Measurements from ENCODE around the gene HPCAL1. TPM values are rescaled to one million over a fixed set of nuclear protein-coding genes. Genes with fewer than 3 reads are reported as not detected.

Gene HPCAL1
- total RNA-seq, 1 experiment from 2014 or later, result 312 TPM

DNA sequence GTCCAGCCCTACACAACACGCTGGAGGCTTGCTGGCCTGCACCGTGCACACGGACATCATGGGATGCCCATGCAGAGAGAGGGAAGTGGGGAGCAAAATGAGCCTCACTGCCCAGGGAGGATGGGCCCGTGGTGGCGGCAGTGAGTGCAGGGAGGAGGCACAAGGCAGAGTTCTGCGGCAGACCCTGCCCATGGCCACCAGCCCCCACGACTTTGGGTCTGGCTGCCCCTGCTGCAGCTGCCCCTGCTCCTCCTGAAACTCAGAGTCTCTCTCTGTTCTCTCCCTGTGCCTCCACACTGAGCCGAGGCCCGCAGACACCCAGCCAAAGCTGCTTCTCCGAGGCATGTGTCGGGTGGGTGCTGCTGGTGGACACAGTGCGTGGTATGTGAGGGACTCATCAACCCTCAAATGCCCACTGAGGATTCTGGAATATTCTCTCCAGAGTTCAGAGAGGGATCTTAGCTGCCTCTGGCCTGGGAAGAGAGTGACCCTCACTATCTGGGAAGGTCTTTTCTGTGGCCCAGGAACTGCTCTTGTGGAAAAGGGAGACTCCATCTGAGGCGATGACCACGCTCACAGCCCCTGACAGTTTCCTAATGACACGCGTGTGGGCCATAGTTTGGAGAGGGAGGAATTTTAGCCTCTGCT, 45.1 kb upstream of the HPCAL1 start:
- intact Hi-C loops (cut with micrococcal nuclease), result no loop called here
- Histone ChIP-seq H3K9me2 (replicated peaks; ENCODE audit: low read length) (no peaks in the 10 kb centered on the region), H3K27me3 (ENCODE audit: low read length) (no peaks in the 10 kb centered on the region), H3K4me3 (ENCODE audit: low read length) (no peak overlapping the region), H3K9me3 (ENCODE audit: low read length) (no peaks in the 10 kb centered on the region), H4K20me1 (ENCODE audit: low read length) (no peaks in the 10 kb centered on the region), H3K27ac (ENCODE audit: low read length) (no peak overlapping the region), H3K36me3 (ENCODE audit: low read depth, low read length) (no peaks in the 10 kb centered on the region), H2AFZ (ENCODE audit: low read length) (no peak overlapping the region), H3F3A (ENCODE audit: low read length, unreplicated experiment) (no peaks in the 10 kb centered on the region), H3K4me1 (ENCODE audit: insufficient read depth, low read length) (peaks cover 42% of the 10 kb centered on the region), H3K9ac (ENCODE audit: low read length) (no peak overlapping the region), H3K79me2 (ENCODE audit: low read length) (no peaks in the 10 kb centered on the region), H3K4me2 (ENCODE audit: low read length) (no peak overlapping the region)
- CTCF ChIA-PET, result no interaction called here
- BruUV-seq (replicated peaks), result no TSS peak
- ATAC-seq, result no peak
- DNase-seq, result no peak
- POLR2A ChIA-PET (ENCODE audit: unreplicated experiment), result no interaction called here
- TF ChIP-seq EZH2 (IDR thresholded peaks at IDR 0.05; ENCODE audit: low read length, unreplicated experiment) (no peak), EZH2phosphoT487 (IDR thresholded peaks at IDR 0.05; ENCODE audit: borderline replicate concordance, low read length) (no peak)
- TF ChIP-seq, protein P1, sequence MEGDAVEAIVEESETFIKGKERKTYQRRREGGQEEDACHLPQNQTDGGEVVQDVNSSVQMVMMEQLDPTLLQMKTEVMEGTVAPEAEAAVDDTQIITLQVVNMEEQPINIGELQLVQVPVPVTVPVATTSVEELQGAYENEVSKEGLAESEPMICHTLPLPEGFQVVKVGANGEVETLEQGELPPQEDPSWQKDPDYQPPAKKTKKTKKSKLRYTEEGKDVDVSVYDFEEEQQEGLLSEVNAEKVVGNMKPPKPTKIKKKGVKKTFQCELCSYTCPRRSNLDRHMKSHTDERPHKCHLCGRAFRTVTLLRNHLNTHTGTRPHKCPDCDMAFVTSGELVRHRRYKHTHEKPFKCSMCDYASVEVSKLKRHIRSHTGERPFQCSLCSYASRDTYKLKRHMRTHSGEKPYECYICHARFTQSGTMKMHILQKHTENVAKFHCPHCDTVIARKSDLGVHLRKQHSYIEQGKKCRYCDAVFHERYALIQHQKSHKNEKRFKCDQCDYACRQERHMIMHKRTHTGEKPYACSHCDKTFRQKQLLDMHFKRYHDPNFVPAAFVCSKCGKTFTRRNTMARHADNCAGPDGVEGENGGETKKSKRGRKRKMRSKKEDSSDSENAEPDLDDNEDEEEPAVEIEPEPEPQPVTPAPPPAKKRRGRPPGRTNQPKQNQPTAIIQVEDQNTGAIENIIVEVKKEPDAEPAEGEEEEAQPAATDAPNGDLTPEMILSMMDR (conservative IDR thresholded peaks at IDR 0.05; ENCODE audit: low read depth, low read length), result no peak

DNA sequence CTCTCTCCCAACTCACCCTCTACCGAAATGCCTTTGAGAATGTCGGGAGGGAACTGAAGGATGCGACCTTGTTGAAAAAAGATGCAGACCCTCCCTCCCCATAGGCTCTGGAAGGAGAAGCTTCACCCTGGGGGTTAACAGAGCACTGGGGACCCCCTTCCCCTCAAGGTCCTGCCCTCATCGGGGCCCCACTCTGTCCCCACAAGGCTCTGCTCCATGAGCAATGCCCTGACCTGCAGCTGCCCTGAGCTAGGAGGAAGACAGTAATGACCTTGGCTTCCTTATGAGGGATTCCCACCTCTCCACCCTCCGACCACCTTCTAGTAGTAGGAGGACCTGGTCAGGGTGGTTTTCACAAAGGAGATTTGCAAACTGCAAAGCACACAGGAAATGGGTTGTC, 44.4 kb upstream of the HPCAL1 start:
- ChIA-PET POLR2A (ENCODE audit: unreplicated experiment) (no interaction called here), CTCF (no interaction called here)
- no peak overlapping the region for H3K27ac ChIP-seq (ENCODE audit: low read length)
- H3K4me2 ChIP-seq (ENCODE audit: low read length), result no peak overlapping the region
- no peak overlapping the region for H3K9ac ChIP-seq (ENCODE audit: low read length)
- no peak for ATAC-seq
- peaks cover 42% of the 10 kb centered on the region for H3K4me1 ChIP-seq (ENCODE audit: insufficient read depth, low read length)
- no peaks in the 10 kb centered on the region for H3K79me2 ChIP-seq (ENCODE audit: low read length)
- H4K20me1 ChIP-seq (ENCODE audit: low read length), result no peaks in the 10 kb centered on the region
- H2AFZ ChIP-seq (ENCODE audit: low read length), result no peak overlapping the region
- intact Hi-C loops (cut with micrococcal nuclease), result no loop called here
- no peaks in the 10 kb centered on the region for H3K9me2 ChIP-seq (replicated peaks; ENCODE audit: low read length)
- no peak overlapping the region for H3K4me3 ChIP-seq (ENCODE audit: low read length)
- H3K9me3 ChIP-seq (ENCODE audit: low read length), result no peaks in the 10 kb centered on the region
- no peaks in the 10 kb centered on the region for H3K36me3 ChIP-seq (ENCODE audit: low read depth, low read length)
- H3K27me3 ChIP-seq (ENCODE audit: low read length), result no peaks in the 10 kb centered on the region
- TF ChIP-seq EZH2 (IDR thresholded peaks at IDR 0.05; ENCODE audit: low read length, unreplicated experiment), result no peak
- TF ChIP-seq, protein P1 (conservative IDR thresholded peaks at IDR 0.05; ENCODE audit: low read depth, low read length), result no peak
- TF ChIP-seq EZH2phosphoT487 (IDR thresholded peaks at IDR 0.05; ENCODE audit: borderline replicate concordance, low read length), result no peak
- DNase-seq, result no peak
- no peaks in the 10 kb centered on the region for H3F3A ChIP-seq (ENCODE audit: low read length, unreplicated experiment)
- BruUV-seq (replicated peaks), result no TSS peak

DNA sequence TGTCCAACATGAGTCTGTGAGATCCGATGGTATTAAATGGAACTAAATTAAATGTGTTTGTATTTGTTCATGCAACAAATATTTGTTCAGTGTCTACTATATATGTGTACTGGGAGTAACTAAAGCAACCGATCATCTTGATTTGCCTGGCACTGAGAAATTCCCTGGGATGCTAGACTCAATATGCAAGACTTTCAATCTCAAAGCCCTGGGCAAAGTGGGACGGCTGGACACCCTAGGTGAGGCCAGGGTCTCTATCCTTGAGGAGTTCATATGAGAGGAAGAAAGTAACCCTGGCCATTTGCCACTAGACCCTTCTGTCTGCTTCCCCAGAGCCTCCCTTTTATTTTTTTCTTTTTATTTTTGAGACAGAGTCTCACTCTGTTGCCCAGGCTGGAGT, 44.0 kb upstream of the HPCAL1 start:
- Histone ChIP-seq H3K9me2 (replicated peaks; ENCODE audit: low read length) (no peaks in the 10 kb centered on the region), H3K9me3 (ENCODE audit: low read length) (no peaks in the 10 kb centered on the region), H3F3A (ENCODE audit: low read length, unreplicated experiment) (no peaks in the 10 kb centered on the region), H3K79me2 (ENCODE audit: low read length) (no peaks in the 10 kb centered on the region), H3K9ac (ENCODE audit: low read length) (no peak overlapping the region), H2AFZ (ENCODE audit: low read length) (no peak overlapping the region), H3K4me3 (ENCODE audit: low read length) (no peak overlapping the region), H3K27ac (ENCODE audit: low read length) (no peak overlapping the region), H3K4me2 (ENCODE audit: low read length) (no peak overlapping the region), H3K27me3 (ENCODE audit: low read length) (no peaks in the 10 kb centered on the region), H4K20me1 (ENCODE audit: low read length) (no peaks in the 10 kb centered on the region), H3K4me1 (ENCODE audit: insufficient read depth, low read length) (peaks cover 42% of the 10 kb centered on the region), H3K36me3 (ENCODE audit: low read depth, low read length) (no peaks in the 10 kb centered on the region)
- CTCF ChIA-PET, result no interaction called here
- no TSS peak for BruUV-seq (replicated peaks)
- ATAC-seq (0 out of 2 replicates have a peak, but pooled peaks have one; percentile 7), DNase-seq (peak; percentile 27)
- intact Hi-C loops (cut with micrococcal nuclease), result no loop called here
- POLR2A ChIA-PET (ENCODE audit: unreplicated experiment), result no interaction called here
- TF ChIP-seq EZH2 (IDR thresholded peaks at IDR 0.05; ENCODE audit: low read length, unreplicated experiment), result no peak
- no peak for TF ChIP-seq EZH2phosphoT487 (IDR thresholded peaks at IDR 0.05; ENCODE audit: borderline replicate concordance, low read length)
- TF ChIP-seq, protein P1 (conservative IDR thresholded peaks at IDR 0.05; ENCODE audit: low read depth, low read length), result no peak
